Measurements from ENCODE around the gene PLCG2.

DNA sequence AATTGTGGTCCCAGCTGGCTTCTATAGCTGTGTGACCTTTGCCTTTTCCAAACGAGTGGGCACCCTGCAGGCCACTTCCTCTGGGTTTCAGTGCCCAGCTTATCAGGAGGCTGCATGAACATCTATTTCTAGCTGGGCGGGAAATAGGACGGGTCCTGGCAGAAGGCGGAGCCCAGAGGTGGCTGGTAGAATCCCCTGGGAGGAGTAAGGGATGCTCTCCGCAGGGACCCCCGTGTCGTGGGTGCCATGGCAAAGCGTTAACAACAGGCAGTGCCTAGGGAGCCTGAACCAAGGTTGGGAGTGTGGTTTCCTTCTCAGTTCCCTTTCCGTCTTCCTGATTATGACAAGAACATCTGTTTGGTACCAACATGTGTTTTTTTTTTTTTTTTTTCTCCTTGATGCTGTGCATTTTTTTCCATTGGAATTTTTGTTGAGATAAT lies 58.2 kb downstream of the PLCG2 start:
- TF ChIP-seq, protein P1, sequence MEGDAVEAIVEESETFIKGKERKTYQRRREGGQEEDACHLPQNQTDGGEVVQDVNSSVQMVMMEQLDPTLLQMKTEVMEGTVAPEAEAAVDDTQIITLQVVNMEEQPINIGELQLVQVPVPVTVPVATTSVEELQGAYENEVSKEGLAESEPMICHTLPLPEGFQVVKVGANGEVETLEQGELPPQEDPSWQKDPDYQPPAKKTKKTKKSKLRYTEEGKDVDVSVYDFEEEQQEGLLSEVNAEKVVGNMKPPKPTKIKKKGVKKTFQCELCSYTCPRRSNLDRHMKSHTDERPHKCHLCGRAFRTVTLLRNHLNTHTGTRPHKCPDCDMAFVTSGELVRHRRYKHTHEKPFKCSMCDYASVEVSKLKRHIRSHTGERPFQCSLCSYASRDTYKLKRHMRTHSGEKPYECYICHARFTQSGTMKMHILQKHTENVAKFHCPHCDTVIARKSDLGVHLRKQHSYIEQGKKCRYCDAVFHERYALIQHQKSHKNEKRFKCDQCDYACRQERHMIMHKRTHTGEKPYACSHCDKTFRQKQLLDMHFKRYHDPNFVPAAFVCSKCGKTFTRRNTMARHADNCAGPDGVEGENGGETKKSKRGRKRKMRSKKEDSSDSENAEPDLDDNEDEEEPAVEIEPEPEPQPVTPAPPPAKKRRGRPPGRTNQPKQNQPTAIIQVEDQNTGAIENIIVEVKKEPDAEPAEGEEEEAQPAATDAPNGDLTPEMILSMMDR (IDR thresholded peaks at IDR 0.05): no peak
- no peak for TF ChIP-seq POLR2A (IDR thresholded peaks at IDR 0.05)
